HepG2 (cell line): ENCODE data around the gene HRH2. TPM values are rescaled to one million over a fixed set of nuclear protein-coding genes. Genes with fewer than 3 reads are reported as not detected.

Experiments used
- ATAC-seq: fragments of 200-7000 bp; cut with Tn5 transposase; 3 replicates; pipeline ENCODE4 v1.9.1; 2020; ENCODE audit warnings: mild to moderate bottlenecking, moderate library complexity
- BruUV-seq: library from RNA; stranded (reverse); fragments of 400-500 nt; replicated peaks from 2 replicates; lab custom pipeline; 2021; lab: Mats Ljungman, UMichigan
- CTCF ChIA-PET: fragments of 300-600 bp; formaldehyde crosslinking; extraction: SDS; loops from one replicate; lab custom pipeline; 2021; ENCODE audit warnings: low total read pairs, inconsistent platforms, low intra/inter-chr PET ratio; lab: Yijun Ruan, JAX
- POLR2A ChIA-PET: fragments of 350-600 bp; sonication (Branson Sonifier 250); formaldehyde crosslinking; loops from one replicate; lab custom pipeline; 2020; ENCODE audit warnings: antibody characterized with exemption, inconsistent platforms; lab: Yijun Ruan, JAX
- DNase-seq: peaks from one replicate; pipeline ENCODE4 v3.0.0-alpha.2; 2015; ENCODE audit warnings: low spot score
- FAIRE-seq: peaks from 3 replicates; lab custom pipeline; 2011; peaks lifted over from hg19 to GRCh38; lab: Jason Lieb, UNC
- H2AFZ ChIP-seq: one replicate; pipeline ENCODE4 v1.6.1; 2011; ENCODE audit warnings: low read length, inconsistent platforms
- H3K27ac ChIP-seq: fragments of 300-600 bp; 3 replicates; pipeline ENCODE4 v1.8.0; 2011; ENCODE audit warnings: mixed run types, mild to moderate bottlenecking, mixed read lengths, low read length, inconsistent platforms; ENCODE audit not compliant: insufficient read depth; ENCODE audit errors: extremely low read length
- H3K27me3 ChIP-seq, 2 experiments: fragments of 200-600 bp in 1 of 2; 2 replicates in 1 of 2; 3 replicates in 1 of 2; pipeline versions ENCODE4 v1.6.0 to v1.8.0; 2011; ENCODE audit warnings: low read length in 2 of 2, mild to moderate bottlenecking in 2 of 2, moderate library complexity in 2 of 2, inconsistent platforms in 1 of 2; ENCODE audit not compliant: insufficient read depth in 2 of 2, control insufficient read depth in 1 of 2
- H3K36me3 ChIP-seq, 2 experiments: fragments of 200-600 bp in 1 of 2; replicated peaks in 1 of 2; 2 replicates in 1 of 2; 3 replicates in 1 of 2; pipeline versions ENCODE4 v1.5.1 to v1.8.0; 2011; ENCODE audit warnings: low read length in 2 of 2, inconsistent platforms in 1 of 2; ENCODE audit not compliant: insufficient read depth in 2 of 2, control insufficient read depth in 1 of 2
- H3K4me1 ChIP-seq: 2 replicates; pipeline ENCODE4 v1.5.1; 2012; ENCODE audit warnings: low read length, inconsistent platforms; ENCODE audit not compliant: insufficient read depth
- H3K4me2 ChIP-seq: 2 replicates; pipeline ENCODE4 v1.6.0; 2011; ENCODE audit warnings: low read depth, low read length, inconsistent platforms
- H3K4me3 ChIP-seq, 3 experiments: fragments of 200-600 bp in 1 of 3; sonication (generic), shearing (Covaris generic) in 1 of 3; replicated peaks in 1 of 3; 2 replicates each; pipeline ENCODE4 v1.5.1; 2011 to 2016; ENCODE audit warnings: low read length in 3 of 3, inconsistent platforms in 2 of 3, low read depth in 2 of 3, mild to moderate bottlenecking in 2 of 3, control low read depth in 1 of 3, mixed read lengths in 1 of 3; ENCODE audit not compliant: insufficient read depth in 1 of 3
- H3K79me2 ChIP-seq: one replicate; pipeline ENCODE4 v1.6.1; 2011; ENCODE audit warnings: low read length, inconsistent platforms; ENCODE audit not compliant: insufficient read depth
- H3K9ac ChIP-seq: 2 replicates; pipeline ENCODE4 v1.6.0; 2011; ENCODE audit warnings: mild to moderate bottlenecking, low read depth, low read length, inconsistent platforms; ENCODE audit not compliant: insufficient read depth
- H3K9me3 ChIP-seq: 2 replicates; pipeline ENCODE4 v1.5.1; 2012; ENCODE audit warnings: mild to moderate bottlenecking, low read length
- H4K20me1 ChIP-seq: 2 replicates; pipeline ENCODE4 v1.6.0; 2011; ENCODE audit warnings: inconsistent platforms, mild to moderate bottlenecking, low read length, moderate library complexity; ENCODE audit not compliant: insufficient read depth
- ELK4 ChIP-seq: sonication (generic); formaldehyde crosslinking; IDR thresholded peaks from 2 replicates; pipeline ENCODE4 v1.9.0; 2021; ENCODE audit warnings: missing genetic modification reagents, borderline replicate concordance
- FOXK2 ChIP-seq: fragments of 450-650 bp; IDR thresholded peaks from 2 replicates; pipeline ENCODE4 v1.6.1; 2016
- GTF2F1 ChIP-seq: fragments of 150-350 bp; IDR thresholded peaks from 2 replicates; pipeline ENCODE4 v1.6.1; 2014; ENCODE audit warnings: low read length
- HOXA5 ChIP-seq: sonication (generic); formaldehyde crosslinking; IDR thresholded peaks from 2 replicates; pipeline ENCODE4 v1.4.0; 2020; ENCODE audit warnings: missing genetic modification reagents
- KDM3A ChIP-seq: IDR thresholded peaks from 2 replicates; pipeline ENCODE4 v1.6.1; 2018; ENCODE audit warnings: low read depth, missing compliant biosample characterization
- ZKSCAN1 ChIP-seq: fragments of 150-350 bp; IDR thresholded peaks from 2 replicates; pipeline ENCODE4 v1.6.1; 2014; ENCODE audit warnings: low read length
- ZNF619 ChIP-seq: sonication (generic); formaldehyde crosslinking; IDR thresholded peaks from 2 replicates; pipeline ENCODE4 v1.4.0; 2020; ENCODE audit warnings: mild to moderate bottlenecking, missing genetic modification reagents
- ZNF709 ChIP-seq: sonication (generic); formaldehyde crosslinking; IDR thresholded peaks from 2 replicates; pipeline ENCODE4 v1.5.0; 2020; ENCODE audit warnings: mild to moderate bottlenecking, missing genetic modification reagents
- ZSCAN31 ChIP-seq: sonication (generic); formaldehyde crosslinking; IDR thresholded peaks from 2 replicates; pipeline ENCODE4 v1.5.0; 2020; ENCODE audit warnings: low read depth, mild to moderate bottlenecking, missing genetic modification reagents
- WGBS: methylation state at CpG from one replicate; pipeline ENCODE4 v1.1.6; 2017; ENCODE audit warnings: low lambda C conversion rate; 5-methylcytosine and 5-hydroxymethylcytosine counted together
- in situ Hi-C: cut with HindIII; loops from 2 replicates; pipeline ENCODE4 v1.10.0; 2017; ENCODE audit warnings: low pct_unique_long_range_greater_than_20kb; ENCODE audit not compliant: extremely low pct_ligation_motif_present
- intact Hi-C: fragments of 100-400 bp; cut with micrococcal nuclease; formaldehyde crosslinking; loops from one replicate; pipeline ENCODE4 v1.10.0; 2022; ENCODE audit not compliant: unreplicated experiment
- polyA plus RNA-seq, 8 experiments: library from polyadenylated mRNA; depleted of rRNA in 3 of 8; stranded (reverse) in 7 of 8; unstranded in 1 of 8; fragments of >200 nt; fragmentation: Illumina TruSeq in 4 of 8; extraction: Trizol in 4 of 8; gene quantifications; 2 replicates each; pipeline versions ENCODE4 v1.2.1 to v1.2.3, GENCODE V29; 2011 to 2016; ENCODE audit warnings: low read depth in 4 of 8, missing spikeins in 1 of 8, mixed read lengths in 1 of 8; ENCODE audit not compliant: insufficient read depth in 1 of 8
- total RNA-seq, 5 experiments: library from RNA; depleted of rRNA; stranded (reverse); fragments of >200 nt; fragmentation: Illumina TruSeq; extraction: Trizol; gene quantifications; 2 replicates each; pipeline ENCODE4 v1.2.3, GENCODE V29; 2016; ENCODE audit warnings: low read depth in 1 of 5
- TF ChIP-seq, protein P1 (sequence below): sonication (generic); formaldehyde crosslinking; IDR thresholded peaks from 2 replicates; pipeline ENCODE4 v1.8.0; 2022; ENCODE audit warnings: missing genetic modification reagents, mild to moderate bottlenecking, inconsistent platforms, borderline replicate concordance

Gene HRH2
- total and polyA plus RNA-seq, 2 of the 13 experiments (the other 11 are each of a cell fraction or from before 2014, with no cell fraction given) = not detected

GRCh38 chr5:175653763-175654162, 4.1 kb upstream of the HRH2 start:
- CTCF ChIA-PET = no interaction called here

More at GRCh38 chr5:175653763-175654162, 4.1 kb upstream of the HRH2 start:
- H4K20me1 ChIP-seq = no peaks in the 10 kb centered on the region
- H3K36me3 ChIP-seq = no peaks in the 10 kb centered on the region
- H3K9me3 ChIP-seq = peaks cover 11% of the 10 kb centered on the region
- WGBS = 56% methylated on average over 4 of the region's 4 CpGs
- BruUV-seq = no TSS peak
- no peak overlapping the region for H3K4me2 ChIP-seq
- in situ Hi-C loops (no loop called here), intact Hi-C loops (no loop called here)
- H3K27me3 ChIP-seq = peaks cover 3 to 21% of the 10 kb centered on the region in 2 experiments
- no peak overlapping the region for H3K4me3 ChIP-seq
- FAIRE-seq (no peak), ATAC-seq (no peak), DNase-seq (no peak)
- H3K9ac ChIP-seq = no peak overlapping the region
- no peak for TF ChIP-seq ZSCAN31 (CRISPR knock-in tag)
- no peak for TF ChIP-seq GTF2F1
- TF ChIP-seq, protein P1, sequence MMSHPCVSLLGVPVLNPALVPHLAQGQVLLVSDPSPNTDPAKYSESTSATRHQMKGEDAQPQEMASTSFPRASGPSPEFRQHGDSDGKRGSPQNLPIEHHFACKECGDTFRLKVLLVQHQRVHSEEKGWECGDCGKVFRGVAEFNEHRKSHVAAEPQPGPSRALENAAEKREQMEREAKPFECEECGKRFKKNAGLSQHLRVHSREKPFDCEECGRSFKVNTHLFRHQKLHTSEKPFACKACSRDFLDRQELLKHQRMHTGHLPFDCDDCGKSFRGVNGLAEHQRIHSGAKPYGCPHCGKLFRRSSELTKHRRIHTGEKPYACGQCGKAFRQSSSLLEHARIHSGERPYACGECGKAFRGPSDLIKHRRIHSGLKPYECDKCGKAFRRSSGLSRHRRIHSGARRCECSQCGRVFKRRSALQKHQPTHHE (CRISPR knock-in tag) = no peak
- TF ChIP-seq FOXK2 = no peak
- TF ChIP-seq ZNF709 (CRISPR knock-in tag) = no peak
- TF ChIP-seq ZNF619 (CRISPR knock-in tag) = no peak
- no peak for TF ChIP-seq ELK4 (CRISPR knock-in tag)
- TF ChIP-seq KDM3A = no peak
- no peak for TF ChIP-seq HOXA5 (CRISPR knock-in tag)
- TF ChIP-seq ZKSCAN1 = no peak
- POLR2A ChIA-PET = no interaction called here
- no peaks in the 10 kb centered on the region for H3K79me2 ChIP-seq
- no peak overlapping the region for H3K27ac ChIP-seq
- 0 out of 2 replicates have a peak, but pooled peaks cover 5% of the 10 kb centered on the region for H3K4me1 ChIP-seq
- H2AFZ ChIP-seq = no peak overlapping the region
